SK-N-SH (cell line): ENCODE measurements around the gene SLC7A1. TPM values are rescaled to one million over a fixed set of nuclear protein-coding genes. Genes with fewer than 3 reads are reported as not detected.

Experiments used
- CTCF ChIA-PET: fragments of 300-600, 350-600 bp; formaldehyde crosslinking; extraction: SDS; loops from one replicate; lab custom pipeline; 2021; lab: Yijun Ruan, JAX
- POLR2A ChIA-PET: fragments of 350-600 bp; sonication (Branson Sonifier 250); formaldehyde crosslinking; extraction: SDS; loops from one replicate; lab custom pipeline; 2020; ENCODE audit warnings: antibody characterized with exemption, inconsistent platforms; lab: Yijun Ruan, JAX
- DNase-seq: peaks from one replicate; pipeline ENCODE4 v3.0.0; 2012
- H2AFZ ChIP-seq: fragments of 200-600 bp; sonication (generic); 2 replicates; pipeline ENCODE4 v1.8.1; 2016; ENCODE audit warnings: antibody characterized with exemption, mild to moderate bottlenecking, low read depth
- H3F3A ChIP-seq: fragments of 200-600 bp; sonication (generic); replicated peaks from 2 replicates; pipeline ENCODE3; 2016; ENCODE audit warnings: antibody characterized with exemption, mild to moderate bottlenecking; ENCODE audit not compliant: insufficient read depth
- H3K27ac ChIP-seq, 2 experiments: fragments of 200-500 bp in 1 of 2; fragments of 200-600 bp in 1 of 2; sonication (Bioruptor generic) in 1 of 2; sonication (generic), shearing (Covaris generic) in 1 of 2; 2 replicates each; pipeline versions ENCODE4 v1.5.1 to v1.6.1; 2014 to 2016; ENCODE audit warnings: low read depth in 2 of 2, inconsistent platforms in 1 of 2, low read length in 1 of 2, mild to moderate bottlenecking in 1 of 2, mixed read lengths in 1 of 2
- H3K27me3 ChIP-seq: fragments of 200-600 bp; sonication (generic), shearing (Covaris generic); 2 replicates; pipeline ENCODE4 v1.6.1; 2016; ENCODE audit warnings: mixed run types; ENCODE audit not compliant: insufficient read depth
- H3K36me3 ChIP-seq, 2 experiments: fragments of 200-500 bp in 1 of 2; fragments of 200-600 bp in 1 of 2; sonication (Bioruptor generic) in 1 of 2; sonication (generic) in 1 of 2; replicated peaks in 1 of 2; 2 replicates each; pipeline versions ENCODE3 to v1.5.1; 2014 to 2016; ENCODE audit warnings: low read length in 1 of 2, mild to moderate bottlenecking in 1 of 2; ENCODE audit not compliant: insufficient read depth in 2 of 2, control insufficient read depth in 1 of 2
- H3K4me1 ChIP-seq, 2 experiments: fragments of 200-500 bp in 1 of 2; fragments of 200-600 bp in 1 of 2; sonication (Bioruptor generic) in 1 of 2; sonication (generic), shearing (Covaris generic) in 1 of 2; 2 replicates each; pipeline versions ENCODE4 v1.5.1 to v1.6.1; 2014 to 2016; ENCODE audit warnings: low read depth in 1 of 2, low read length in 1 of 2, mixed run types in 1 of 2; ENCODE audit not compliant: insufficient read depth in 2 of 2, control insufficient read depth in 1 of 2
- H3K4me2 ChIP-seq: fragments of 200-600 bp; sonication (generic), shearing (Covaris generic); 2 replicates; pipeline ENCODE4 v1.6.1; 2017; ENCODE audit warnings: mixed run types
- H3K4me3 ChIP-seq, 2 experiments: fragments of 200-500 bp in 1 of 2; fragments of 200-600 bp in 1 of 2; sonication (Bioruptor generic) in 1 of 2; sonication (generic), shearing (Covaris generic) in 1 of 2; 2 replicates each; pipeline versions ENCODE4 v1.5.1 to v1.8.1; 2014 to 2016; ENCODE audit warnings: low read depth in 2 of 2, inconsistent platforms in 1 of 2, low read length in 1 of 2, mild to moderate bottlenecking in 1 of 2, mixed read lengths in 1 of 2, moderate library complexity in 1 of 2
- H3K79me2 ChIP-seq: fragments of 200-600 bp; sonication (generic); 2 replicates; pipeline ENCODE4 v1.8.1; 2017; ENCODE audit warnings: mild to moderate bottlenecking; ENCODE audit not compliant: insufficient read depth
- H3K9ac ChIP-seq: fragments of 200-600 bp; sonication (generic); 2 replicates; pipeline ENCODE4 v1.6.1; 2017; ENCODE audit warnings: mixed run types
- H3K9me2 ChIP-seq: fragments of 200-600 bp; sonication (generic); 2 replicates; pipeline ENCODE4 v1.6.1; 2017; ENCODE audit warnings: mixed run types
- H3K9me3 ChIP-seq: fragments of 200-600 bp; sonication (generic); 2 replicates; pipeline ENCODE4 v1.6.1; 2017; ENCODE audit warnings: mixed run types, mild to moderate bottlenecking, moderate library complexity
- H4K20me1 ChIP-seq: fragments of 200-600 bp; sonication (generic); 2 replicates; pipeline ENCODE4 v1.6.1; 2017; ENCODE audit warnings: mild to moderate bottlenecking, mixed run types; ENCODE audit not compliant: insufficient read depth
- FOSL2 ChIP-seq: IDR thresholded peaks from 2 replicates; pipeline ENCODE4 v1.4.0; 2012; ENCODE audit warnings: low read depth, mild to moderate bottlenecking, moderate library complexity, borderline replicate concordance
- GABPA ChIP-seq: IDR thresholded peaks from 2 replicates; pipeline ENCODE4 v1.4.0; 2012; ENCODE audit warnings: low read depth, mild to moderate bottlenecking
- GATA2 ChIP-seq: sonication (generic); formaldehyde crosslinking; IDR thresholded peaks from 2 replicates; pipeline ENCODE4 v1.5.0; 2020; ENCODE audit warnings: mild to moderate bottlenecking, missing genetic modification reagents
- IRF3 ChIP-seq: fragments of 150-350 bp; IDR thresholded peaks from 2 replicates; pipeline ENCODE4 v1.6.1; 2016; ENCODE audit warnings: mild to moderate bottlenecking, low read depth, low read length
- MXI1 ChIP-seq: IDR thresholded peaks from 2 replicates; pipeline ENCODE4 v1.6.1; 2012; ENCODE audit warnings: mild to moderate bottlenecking, low read depth, low read length, improper control_type of control experiment
- NFIC ChIP-seq: IDR thresholded peaks from 2 replicates; pipeline ENCODE4 v1.4.0; 2012; ENCODE audit warnings: borderline replicate concordance
- RAD21 ChIP-seq: IDR thresholded peaks from 2 replicates; pipeline ENCODE4 v1.6.1; 2012; ENCODE audit warnings: mild to moderate bottlenecking, low read length
- RFX5 ChIP-seq: IDR thresholded peaks from 2 replicates; pipeline ENCODE4 v1.6.1; 2012; ENCODE audit warnings: mild to moderate bottlenecking, improper control_type of control experiment, low read length
- TCF12 ChIP-seq: IDR thresholded peaks from 2 replicates; pipeline ENCODE4 v1.4.0; 2012
- USF2 ChIP-seq: fragments of 150-350 bp; IDR thresholded peaks from 2 replicates; pipeline ENCODE4 v1.6.1; 2017; ENCODE audit warnings: antibody characterized with exemption, low read length, low read depth, borderline replicate concordance
- YY1 ChIP-seq: IDR thresholded peaks from 2 replicates; pipeline ENCODE4 v1.4.0; 2012; ENCODE audit warnings: low read depth, mild to moderate bottlenecking
- WGBS: methylation state at CpG from one replicate; pipeline ENCODE4 v1.1.6; 2017; ENCODE audit warnings: low lambda C conversion rate; 5-methylcytosine and 5-hydroxymethylcytosine counted together
- polyA plus RNA-seq, 3 experiments: library from polyadenylated mRNA; depleted of rRNA; stranded (reverse); fragments of >200 nt; gene quantifications; 2 replicates each; pipeline ENCODE4 v1.2.3, GENCODE V29; 2012
- TF ChIP-seq, protein P1 (sequence below): IDR thresholded peaks from 2 replicates; pipeline ENCODE4 v1.4.0; 2012; ENCODE audit warnings: low read depth, borderline replicate concordance
- TF ChIP-seq, protein P2 (sequence below): IDR thresholded peaks from 2 replicates; pipeline ENCODE4; 2012

SLC7A1 gene
- polyA plus RNA-seq, 1 of the 3 experiments (the other 2 are of a cell fraction): 14.0 TPM

DNA sequence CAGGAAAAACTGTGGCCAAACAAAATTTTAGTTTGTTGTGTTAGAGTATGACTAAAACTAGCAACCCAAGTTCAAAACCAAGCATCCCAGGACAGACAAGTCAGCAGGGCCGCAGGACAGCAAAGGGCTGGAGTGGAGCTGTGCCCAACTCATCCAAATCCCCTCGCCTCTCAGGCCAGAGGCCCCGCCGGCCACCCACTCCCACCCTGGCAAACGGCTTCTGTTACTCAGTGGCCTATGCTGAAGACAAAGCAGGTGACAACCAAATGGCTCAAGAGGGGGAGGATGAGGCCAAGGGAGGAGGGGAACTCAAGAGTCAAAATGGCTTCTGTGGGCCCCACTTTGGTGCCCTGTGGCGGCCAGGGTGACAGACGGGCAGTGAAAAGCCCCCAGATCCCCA lies 69.7 kb downstream of the SLC7A1 start:
- Histone ChIP-seq H3K4me2 (no peak overlapping the region), H2AFZ (no peak overlapping the region), H3K36me3 (peaks cover 56 to 64% of the 10 kb centered on the region in 2 experiments), H3K79me2 (peaks cover 35% of the 10 kb centered on the region), H3K4me1 (peaks cover 0 to 15% of the 10 kb centered on the region in 2 experiments; a peak in 2 of 4 replicates), H3F3A (peaks cover 15% of the 10 kb centered on the region), H3K4me3 (no peak overlapping the region), H3K9me2 (no peaks in the 10 kb centered on the region), H3K9ac (no peak overlapping the region), H4K20me1 (no peaks in the 10 kb centered on the region), H3K9me3 (no peaks in the 10 kb centered on the region), H3K27me3 (no peaks in the 10 kb centered on the region), H3K27ac (no peak overlapping the region)
- no peak for DNase-seq
- POLR2A ChIA-PET: no interaction called here
- CTCF ChIA-PET: interaction anchor here (1.2 to 1.6 kb wide), 3 partner anchors 8 to 18 kb away, joined by 3 to 7 read pairs (median 3); no protein-coding TSS in a partner anchor
- 100% methylated on average over 7 of the region's 7 CpGs for WGBS
- TF ChIP-seq FOSL2 (no peak), RFX5 (no peak), TCF12 (no peak), NFIC (no peak), USF2 (no peak), MXI1 (no peak), RAD21 (no peak), GABPA (no peak)
- TF ChIP-seq, protein P1, sequence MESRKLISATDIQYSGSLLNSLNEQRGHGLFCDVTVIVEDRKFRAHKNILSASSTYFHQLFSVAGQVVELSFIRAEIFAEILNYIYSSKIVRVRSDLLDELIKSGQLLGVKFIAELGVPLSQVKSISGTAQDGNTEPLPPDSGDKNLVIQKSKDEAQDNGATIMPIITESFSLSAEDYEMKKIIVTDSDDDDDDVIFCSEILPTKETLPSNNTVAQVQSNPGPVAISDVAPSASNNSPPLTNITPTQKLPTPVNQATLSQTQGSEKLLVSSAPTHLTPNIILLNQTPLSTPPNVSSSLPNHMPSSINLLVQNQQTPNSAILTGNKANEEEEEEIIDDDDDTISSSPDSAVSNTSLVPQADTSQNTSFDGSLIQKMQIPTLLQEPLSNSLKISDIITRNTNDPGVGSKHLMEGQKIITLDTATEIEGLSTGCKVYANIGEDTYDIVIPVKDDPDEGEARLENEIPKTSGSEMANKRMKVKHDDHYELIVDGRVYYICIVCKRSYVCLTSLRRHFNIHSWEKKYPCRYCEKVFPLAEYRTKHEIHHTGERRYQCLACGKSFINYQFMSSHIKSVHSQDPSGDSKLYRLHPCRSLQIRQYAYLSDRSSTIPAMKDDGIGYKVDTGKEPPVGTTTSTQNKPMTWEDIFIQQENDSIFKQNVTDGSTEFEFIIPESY: no peak

- WGBS: 97% methylated on average over 5 of the region's 9 CpGs
- Histone ChIP-seq H3K4me1 (peaks cover 0 to 20% of the 10 kb centered on the region in 2 experiments; a peak in 2 of 4 replicates), H3K9me3 (no peaks in the 10 kb centered on the region), H3K4me3 (no peak overlapping the region), H3K27me3 (no peaks in the 10 kb centered on the region), H3F3A (peaks cover 16% of the 10 kb centered on the region), H3K79me2 (peaks cover 41% of the 10 kb centered on the region), H3K4me2 (no peak overlapping the region), H3K9ac (no peak overlapping the region), H2AFZ (no peak overlapping the region), H4K20me1 (no peaks in the 10 kb centered on the region), H3K9me2 (no peaks in the 10 kb centered on the region), H3K36me3 (peaks cover 57% of the 10 kb centered on the region in 2 experiments), H3K27ac (no peak overlapping the region)
- POLR2A ChIA-PET: no interaction called here
- TF ChIP-seq YY1 (no peak), GATA2 (CRISPR knock-in tag) (no peak), IRF3 (no peak)
- TF ChIP-seq, protein P2, sequence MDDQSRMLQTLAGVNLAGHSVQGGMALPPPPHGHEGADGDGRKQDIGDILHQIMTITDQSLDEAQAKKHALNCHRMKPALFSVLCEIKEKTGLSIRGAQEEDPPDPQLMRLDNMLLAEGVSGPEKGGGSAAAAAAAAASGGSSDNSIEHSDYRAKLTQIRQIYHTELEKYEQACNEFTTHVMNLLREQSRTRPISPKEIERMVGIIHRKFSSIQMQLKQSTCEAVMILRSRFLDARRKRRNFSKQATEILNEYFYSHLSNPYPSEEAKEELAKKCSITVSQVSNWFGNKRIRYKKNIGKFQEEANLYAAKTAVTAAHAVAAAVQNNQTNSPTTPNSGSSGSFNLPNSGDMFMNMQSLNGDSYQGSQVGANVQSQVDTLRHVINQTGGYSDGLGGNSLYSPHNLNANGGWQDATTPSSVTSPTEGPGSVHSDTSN: no peak
- no peak for DNase-seq
- CTCF ChIA-PET: no interaction called here
These were observed 70.8 kb downstream of the SLC7A1 start for GRCh38 chr13:29524641-29525040.
